ENCODE data around the gene HAGH. TPM values are rescaled to one million over a fixed set of nuclear protein-coding genes. Genes with fewer than 3 reads are reported as not detected.

The HAGH gene
- total RNA-seq, 1 donor from 2014 or later: 35.9 TPM

- no peak for FAIRE-seq
These were observed 4.6 kb downstream of the HAGH start for GRCh38 chr16:1821861-1822611.

DNA sequence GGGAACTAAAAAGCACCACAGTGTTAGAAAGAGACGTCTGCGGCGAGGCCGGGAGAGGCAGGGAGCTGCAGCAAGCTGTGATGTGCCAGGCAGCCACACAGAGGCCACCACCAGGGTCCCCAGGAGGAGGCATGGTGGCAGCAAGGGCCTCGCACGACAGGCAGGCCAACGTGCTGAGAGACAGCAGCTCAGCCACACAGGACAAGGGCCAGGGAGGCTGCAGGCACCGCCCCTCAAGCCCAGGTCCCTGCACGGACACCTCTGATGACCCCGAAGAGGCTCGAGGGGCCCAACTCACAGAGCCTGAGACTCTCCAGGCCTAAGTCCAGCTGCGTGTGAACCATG is 5.7 kb downstream of the HAGH start:
- H3K27me3 Mint-ChIP-seq (ENCODE audit: low read depth, unreplicated experiment): no peaks in the 10 kb centered on the region
- H3K79me2 ChIP-seq (ENCODE audit: insufficient read depth, low read length): peaks cover 6% of the 10 kb centered on the region
- no peak overlapping the region for H3K4me2 ChIP-seq (ENCODE audit: low read length)
- H3K27me3 ChIP-seq (ENCODE audit: insufficient read depth, low read length): no peaks in the 10 kb centered on the region
- no peaks in the 10 kb centered on the region for H3K9me3 ChIP-seq (ENCODE audit: insufficient read depth, low read depth, low read length)
- H3K36me3 Mint-ChIP-seq (ENCODE audit: low read depth, unreplicated experiment): peaks cover 5% of the 10 kb centered on the region
- no peak overlapping the region for H3K4me3 ChIP-seq (ENCODE audit: insufficient read depth, low read depth, low read length)
- H3K27ac ChIP-seq (ENCODE audit: low read depth, low read length): no peak overlapping the region
- no peak for DNase-seq (ENCODE audit: low read depth)
- peaks cover 11% of the 10 kb centered on the region for H4K20me1 ChIP-seq (ENCODE audit: insufficient read depth, low read length)
- H3K4me1 Mint-ChIP-seq (ENCODE audit: low read depth, unreplicated experiment): no peaks in the 10 kb centered on the region
- H3K36me3 ChIP-seq (ENCODE audit: insufficient read depth, low read length): no peaks in the 10 kb centered on the region
- FAIRE-seq: no peak
- H3K27ac Mint-ChIP-seq (ENCODE audit: unreplicated experiment): no peak overlapping the region
- H3K4me1 ChIP-seq (ENCODE audit: insufficient read depth, low read length): peaks cover 5% of the 10 kb centered on the region
- H3K4me3 Mint-ChIP-seq (ENCODE audit: unreplicated experiment): no peak overlapping the region
- no peak overlapping the region for H2AFZ ChIP-seq (ENCODE audit: low read depth, low read length)
- H3K9ac ChIP-seq (ENCODE audit: low read length): no peak overlapping the region
- TF ChIP-seq CTCF (IDR thresholded peaks at IDR 0.05; ENCODE audit: insufficient read depth, low read depth, low read length): no peak
- TF ChIP-seq EZH2 (IDR thresholded peaks at IDR 0.05; ENCODE audit: insufficient read depth, low read length): no peak
- no peaks in the 10 kb centered on the region for H3K9me3 Mint-ChIP-seq (ENCODE audit: unreplicated experiment)

More at GRCh38 chr16:1821861-1822611, 4.6 kb downstream of the HAGH start:
- Mint-ChIP-seq H3K27me3 (ENCODE audit: low read depth, unreplicated experiment) (no peaks in the 10 kb centered on the region), H3K9me3 (ENCODE audit: unreplicated experiment) (no peaks in the 10 kb centered on the region), H3K36me3 (ENCODE audit: low read depth, unreplicated experiment) (peaks cover 5% of the 10 kb centered on the region), H3K4me1 (ENCODE audit: low read depth, unreplicated experiment) (no peaks in the 10 kb centered on the region), H3K27ac (ENCODE audit: unreplicated experiment) (no peak overlapping the region), H3K4me3 (ENCODE audit: unreplicated experiment) (no peak overlapping the region)
- H2AFZ ChIP-seq (ENCODE audit: low read depth, low read length): no peak overlapping the region
- no peaks in the 10 kb centered on the region for H3K27me3 ChIP-seq (ENCODE audit: insufficient read depth, low read length)
- no peak overlapping the region for H3K27ac ChIP-seq (ENCODE audit: low read depth, low read length)
- H3K9ac ChIP-seq (ENCODE audit: low read length): no peak overlapping the region
- H3K4me2 ChIP-seq (ENCODE audit: low read length): no peak overlapping the region
- no peaks in the 10 kb centered on the region for H3K9me3 ChIP-seq (ENCODE audit: insufficient read depth, low read depth, low read length)
- peaks cover 11% of the 10 kb centered on the region for H4K20me1 ChIP-seq (ENCODE audit: insufficient read depth, low read length)
- no peak overlapping the region for H3K4me3 ChIP-seq (ENCODE audit: insufficient read depth, low read depth, low read length)
- no peaks in the 10 kb centered on the region for H3K36me3 ChIP-seq (ENCODE audit: insufficient read depth, low read length)
- H3K79me2 ChIP-seq (ENCODE audit: insufficient read depth, low read length): peaks cover 6% of the 10 kb centered on the region
- DNase-seq (ENCODE audit: low read depth): no peak
- TF ChIP-seq EZH2 (IDR thresholded peaks at IDR 0.05; ENCODE audit: insufficient read depth, low read length): no peak
- TF ChIP-seq CTCF (IDR thresholded peaks at IDR 0.05; ENCODE audit: insufficient read depth, low read depth, low read length): no peak
- peaks cover 5% of the 10 kb centered on the region for H3K4me1 ChIP-seq (ENCODE audit: insufficient read depth, low read length)
